Endothelial cell of umbilical vein (primary cell): ENCODE data around the gene RYR3. TPM values are rescaled to one million over a fixed set of nuclear protein-coding genes. Genes with fewer than 3 reads are reported as not detected.

ENCODE experiments used
- BruUV-seq: library from RNA; stranded (reverse); fragments of 400-500 nt; replicated peaks from 2 replicates; lab custom pipeline; 2021; lab: Mats Ljungman, UMichigan
- CTCF ChIA-PET: fragments of 300-600, 350-600 bp; sonication (Branson Sonifier 250); formaldehyde crosslinking; loops from one replicate; lab custom pipeline; 2021; ENCODE audit warnings: antibody characterized with exemption, inconsistent platforms; lab: Charles Lee
- POLR2A ChIA-PET: fragments of 300-600, 350-600 bp; sonication (Branson Sonifier 250); formaldehyde crosslinking; loops from one replicate; lab custom pipeline; 2021; ENCODE audit warnings: antibody characterized with exemption, inconsistent platforms; lab: Charles Lee
- DNase-seq: peaks from one replicate; pipeline ENCODE4 v3.0.0-alpha.2; 2011; ENCODE audit warnings: low read depth, low spot score
- FAIRE-seq: peaks from 2 replicates; lab custom pipeline; 2011; peaks lifted over from hg19 to GRCh38; lab: Jason Lieb, UNC
- H2AFZ ChIP-seq: 2 replicates; pipeline ENCODE4 v1.6.0; 2012; ENCODE audit warnings: low read depth, low read length, control low read depth, inconsistent platforms
- H3K27ac ChIP-seq: 2 replicates; pipeline ENCODE4 v1.5.1; 2011; ENCODE audit warnings: low read depth, mild to moderate bottlenecking, control low read depth, low read length, moderate library complexity; ENCODE audit not compliant: insufficient read depth
- H3K27me3 ChIP-seq, 2 experiments: 2 replicates each; pipeline versions ENCODE4 v1.6.0 to v1.6.1; 2011; ENCODE audit warnings: low read length in 2 of 2, mixed read lengths in 1 of 2; ENCODE audit not compliant: control insufficient read depth in 2 of 2, insufficient read depth in 2 of 2
- H3K36me3 ChIP-seq, 2 experiments: 2 replicates in 1 of 2; 3 replicates in 1 of 2; pipeline ENCODE4 v1.5.1; 2011; ENCODE audit warnings: low read length in 2 of 2, mild to moderate bottlenecking in 1 of 2, moderate library complexity in 1 of 2; ENCODE audit not compliant: control insufficient read depth in 2 of 2, insufficient read depth in 2 of 2; ENCODE audit errors: extremely low read depth in 1 of 2
- H3K4me1 ChIP-seq: 3 replicates; pipeline ENCODE4 v1.5.1; 2011; ENCODE audit warnings: mild to moderate bottlenecking, low read length; ENCODE audit not compliant: control insufficient read depth, insufficient read depth; ENCODE audit errors: extremely low read depth
- H3K4me2 ChIP-seq: 2 replicates; pipeline ENCODE4 v1.6.1; 2011; ENCODE audit warnings: low read length, control low read depth, mixed read lengths; ENCODE audit not compliant: insufficient read depth
- H3K4me3 ChIP-seq, 3 experiments: fragments of 200-600 bp in 1 of 3; sonication (generic), shearing (Covaris generic) in 1 of 3; replicated peaks in 1 of 3; 2 replicates each; pipeline ENCODE4 v1.5.1; 2011 to 2016; ENCODE audit warnings: control low read depth in 3 of 3, low read length in 3 of 3, mild to moderate bottlenecking in 2 of 3, inconsistent platforms in 1 of 3, low read depth in 1 of 3, moderate library complexity in 1 of 3; ENCODE audit not compliant: insufficient read depth in 1 of 3
- H3K79me2 ChIP-seq: 2 replicates; pipeline ENCODE4 v1.6.0; 2012; ENCODE audit warnings: low read length, inconsistent platforms; ENCODE audit not compliant: control insufficient read depth, insufficient read depth
- H3K9ac ChIP-seq: replicated peaks from 2 replicates; pipeline ENCODE3; 2011; ENCODE audit warnings: low read length, control low read depth; ENCODE audit not compliant: insufficient read depth; ENCODE audit errors: extremely low read depth
- H3K9me1 ChIP-seq: replicated peaks from 3 replicates; pipeline ENCODE4 v1.6.0; 2011; ENCODE audit warnings: mild to moderate bottlenecking, low read length; ENCODE audit not compliant: control insufficient read depth, insufficient read depth; ENCODE audit errors: extremely low read depth
- H3K9me3 ChIP-seq: replicated peaks from 2 replicates; pipeline ENCODE4 v1.5.1; 2012; ENCODE audit warnings: low read length, inconsistent platforms; ENCODE audit not compliant: control insufficient read depth, insufficient read depth
- H4K20me1 ChIP-seq: replicated peaks from 2 replicates; pipeline ENCODE3; 2011; ENCODE audit warnings: mild to moderate bottlenecking, low read length; ENCODE audit not compliant: control insufficient read depth, insufficient read depth; ENCODE audit errors: extremely low read depth
- FOS ChIP-seq: IDR thresholded peaks from 2 replicates; pipeline ENCODE4 v1.6.1; 2011; ENCODE audit warnings: mild to moderate bottlenecking, low read length, moderate library complexity, borderline replicate concordance; ENCODE audit not compliant: insufficient read depth
- GATA2 ChIP-seq: IDR thresholded peaks from 2 replicates; pipeline ENCODE4 v1.7.0; 2011; ENCODE audit warnings: low read depth, mild to moderate bottlenecking, moderate library complexity, mixed read lengths, low read length; ENCODE audit not compliant: insufficient read length, insufficient read depth
- JUN ChIP-seq: IDR thresholded peaks from 2 replicates; pipeline ENCODE4 v1.6.1; 2011; ENCODE audit warnings: borderline replicate concordance, low read depth; ENCODE audit not compliant: insufficient read length, insufficient read depth
- MYC ChIP-seq: IDR thresholded peaks from one replicate; pipeline ENCODE4 v1.6.1; 2011; ENCODE audit warnings: mild to moderate bottlenecking, low read depth, low read length
- POLR2A ChIP-seq: IDR thresholded peaks from 2 replicates; pipeline ENCODE4 v1.6.1; 2012; ENCODE audit warnings: low read depth, mild to moderate bottlenecking, control low read depth, low read length
- POLR2AphosphoS5 ChIP-seq: IDR thresholded peaks from 2 replicates; pipeline ENCODE4 v1.6.1; 2012; ENCODE audit warnings: low read depth, mild to moderate bottlenecking, control low read depth, low read length, moderate library complexity; ENCODE audit not compliant: insufficient read depth
- dilution Hi-C: fragments of 300-500 bp; cut with MboI; formaldehyde crosslinking; loops from one replicate; pipeline ENCODE4 v1.15.0; 2019; ENCODE audit warnings: low sequenced_read_pairs; ENCODE audit not compliant: extremely low pct_ligation_motif_present
- intact Hi-C: fragments of 100-400 bp; cut with micrococcal nuclease; formaldehyde crosslinking; loops from one replicate; pipeline ENCODE4 v1.10.0; 2022
- polyA plus RNA-seq, 4 experiments: library from polyadenylated mRNA; depleted of rRNA in 3 of 4; stranded (reverse) in 3 of 4; unstranded in 1 of 4; fragments of >200 nt; gene quantifications; 2 replicates each; pipeline versions ENCODE4 v1.2.1 to v1.2.3, GENCODE V29; 2011 to 2012; ENCODE audit warnings: missing spikeins in 1 of 4
- total RNA-seq: library from RNA; stranded (reverse); gene quantifications from 2 replicates; pipeline ENCODE4 v1.2.3, GENCODE V29; 2021
- TF ChIP-seq, protein P1 (sequence below): IDR thresholded peaks from 2 replicates; pipeline ENCODE4 v1.6.1; 2011; ENCODE audit not compliant: insufficient read depth, insufficient read length
- TF ChIP-seq, protein P2 (sequence below), 2 donors: IDR thresholded peaks; 1 replicate in 1 of 2; 2 replicates in 1 of 2; pipeline ENCODE4 v1.5.1; 2011; ENCODE audit warnings: low read length in 2 of 2, mild to moderate bottlenecking in 2 of 2, moderate library complexity in 2 of 2, control low read depth in 1 of 2, inconsistent platforms in 1 of 2, low read depth in 1 of 2; ENCODE audit not compliant: insufficient read depth in 1 of 2; ENCODE audit errors: extremely low read depth in 1 of 2

The RYR3 gene
- total and polyA plus RNA-seq, 2 donors (not counting 3 experiments of a cell fraction or from before 2014, with no cell fraction given), result not detected

DNA sequence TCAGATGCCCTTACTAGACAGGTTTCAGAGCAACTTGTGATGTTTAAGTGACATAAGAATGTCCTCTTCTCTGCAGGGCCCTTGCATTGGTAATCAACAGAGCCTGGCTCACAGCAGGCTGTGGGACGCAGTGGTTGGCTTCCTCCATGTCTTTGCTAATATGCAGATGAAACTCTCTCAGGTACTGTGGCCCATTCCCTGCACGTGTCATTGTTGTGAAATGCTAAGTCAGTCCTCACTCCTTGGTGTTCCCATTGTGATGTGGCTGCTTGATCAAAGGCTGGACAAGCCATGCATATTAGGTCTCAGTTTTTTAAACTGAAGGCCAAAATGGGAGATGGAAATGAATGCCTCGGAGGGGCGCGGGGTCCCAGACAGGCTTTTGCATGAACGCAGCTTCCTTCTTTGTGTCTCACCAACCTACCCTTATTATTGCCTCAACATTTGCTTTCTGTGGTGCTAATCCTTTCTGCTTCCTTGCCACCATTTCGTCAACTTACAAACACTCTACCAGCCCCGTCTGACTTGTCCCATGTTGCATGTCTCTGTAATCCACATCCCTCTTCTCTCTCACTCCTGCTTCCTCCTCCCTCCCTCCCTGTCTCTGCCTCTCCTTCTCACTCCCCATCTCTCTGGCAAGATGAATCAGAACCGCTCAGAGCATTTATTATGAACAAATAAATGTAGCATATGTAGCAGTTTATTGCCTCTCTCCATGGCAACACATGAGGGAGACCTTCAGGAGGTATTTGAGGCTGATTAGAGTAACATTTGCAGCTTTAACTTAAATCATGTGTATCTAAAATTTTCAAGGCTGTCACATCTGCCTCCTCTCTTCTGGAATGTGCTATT is 524.4 kb downstream of the RYR3 start:
- intact Hi-C loops (loop anchor here (10.0 kb wide), 1 partner anchor 60 kb away; no protein-coding TSS in a partner anchor), dilution Hi-C loops (no loop called here)
- Histone ChIP-seq H3K27ac (no peak overlapping the region), H3K4me1 (no peaks in the 10 kb centered on the region), H3K36me3 (no peaks in the 10 kb centered on the region), H2AFZ (no peak overlapping the region), H3K9me3 (no peaks in the 10 kb centered on the region), H4K20me1 (no peaks in the 10 kb centered on the region), H3K4me2 (no peak overlapping the region), H3K9ac (no peak overlapping the region), H3K9me1 (no peaks in the 10 kb centered on the region), H3K79me2 (no peaks in the 10 kb centered on the region), H3K27me3 (no peaks in the 10 kb centered on the region), H3K4me3 (no peak overlapping the region)
- TF ChIP-seq FOS (no peak), JUN (no peak), POLR2A (no peak)
- BruUV-seq, result no TSS peak
- no peak for FAIRE-seq
- DNase-seq, result no peak
- CTCF ChIA-PET, result no interaction called here
- POLR2A ChIA-PET, result no interaction called here

DNA sequence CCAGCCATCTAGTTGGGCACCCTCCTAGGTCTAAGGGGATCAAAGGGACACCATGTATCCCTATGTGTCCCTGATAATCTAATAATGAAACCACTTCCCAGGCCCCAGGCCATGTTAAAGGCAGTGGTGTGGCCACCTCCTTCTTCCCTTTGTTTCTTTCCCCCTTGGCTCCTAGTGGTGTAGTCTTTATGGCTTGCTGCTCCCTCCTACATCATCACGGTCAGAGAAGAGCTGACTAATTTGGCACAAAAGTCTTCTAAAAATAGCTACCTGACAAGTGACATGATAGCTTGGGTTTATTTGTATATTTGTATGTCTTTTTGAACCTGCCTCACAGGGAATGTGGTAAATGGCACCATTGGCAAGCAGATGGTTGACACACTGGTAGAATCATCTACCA is 526.5 kb downstream of the RYR3 start:
- ChIA-PET POLR2A (no interaction called here), CTCF (no interaction called here)
- Histone ChIP-seq H3K4me1 (no peaks in the 10 kb centered on the region), H3K27ac (no peak overlapping the region), H4K20me1 (no peaks in the 10 kb centered on the region), H3K79me2 (no peaks in the 10 kb centered on the region), H3K27me3 (no peaks in the 10 kb centered on the region), H3K9me3 (no peaks in the 10 kb centered on the region), H3K4me2 (no peak overlapping the region), H3K9ac (no peak overlapping the region), H3K9me1 (no peaks in the 10 kb centered on the region), H3K4me3 (no peak overlapping the region), H2AFZ (no peak overlapping the region), H3K36me3 (no peaks in the 10 kb centered on the region)
- FAIRE-seq (no peak), DNase-seq (no peak)
- no peak for TF ChIP-seq FOS
- TF ChIP-seq POLR2AphosphoS5, result no peak
- TF ChIP-seq, protein P1, sequence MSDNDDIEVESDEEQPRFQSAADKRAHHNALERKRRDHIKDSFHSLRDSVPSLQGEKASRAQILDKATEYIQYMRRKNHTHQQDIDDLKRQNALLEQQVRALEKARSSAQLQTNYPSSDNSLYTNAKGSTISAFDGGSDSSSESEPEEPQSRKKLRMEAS, result no peak
- TF ChIP-seq, protein P2, sequence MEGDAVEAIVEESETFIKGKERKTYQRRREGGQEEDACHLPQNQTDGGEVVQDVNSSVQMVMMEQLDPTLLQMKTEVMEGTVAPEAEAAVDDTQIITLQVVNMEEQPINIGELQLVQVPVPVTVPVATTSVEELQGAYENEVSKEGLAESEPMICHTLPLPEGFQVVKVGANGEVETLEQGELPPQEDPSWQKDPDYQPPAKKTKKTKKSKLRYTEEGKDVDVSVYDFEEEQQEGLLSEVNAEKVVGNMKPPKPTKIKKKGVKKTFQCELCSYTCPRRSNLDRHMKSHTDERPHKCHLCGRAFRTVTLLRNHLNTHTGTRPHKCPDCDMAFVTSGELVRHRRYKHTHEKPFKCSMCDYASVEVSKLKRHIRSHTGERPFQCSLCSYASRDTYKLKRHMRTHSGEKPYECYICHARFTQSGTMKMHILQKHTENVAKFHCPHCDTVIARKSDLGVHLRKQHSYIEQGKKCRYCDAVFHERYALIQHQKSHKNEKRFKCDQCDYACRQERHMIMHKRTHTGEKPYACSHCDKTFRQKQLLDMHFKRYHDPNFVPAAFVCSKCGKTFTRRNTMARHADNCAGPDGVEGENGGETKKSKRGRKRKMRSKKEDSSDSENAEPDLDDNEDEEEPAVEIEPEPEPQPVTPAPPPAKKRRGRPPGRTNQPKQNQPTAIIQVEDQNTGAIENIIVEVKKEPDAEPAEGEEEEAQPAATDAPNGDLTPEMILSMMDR (IDR thresholded peaks at IDR 0.05; ENCODE audit: extremely low read depth in 1 of 2, insufficient read depth in 1 of 2, low read depth in 1 of 2, low read length in 2 of 2), result no peak
- TF ChIP-seq MYC, result no peak
- no peak for TF ChIP-seq POLR2A
- no peak for TF ChIP-seq GATA2
- dilution Hi-C loops, result no loop called here
- BruUV-seq, result no TSS peak
- intact Hi-C loops, result loop anchor here (10.0 kb wide), 1 partner anchor 58 kb away; no protein-coding TSS in a partner anchor
